B cell (primary cell): ENCODE data around the gene PTPN21. TPM values are rescaled to one million over a fixed set of nuclear protein-coding genes. Genes with fewer than 3 reads are reported as not detected.
"Not testable (repeated sequence)": the region's sequence is repeated elsewhere in the genome, so short reads cannot be mapped to it uniquely, and the experiment has no call there.

ENCODE experiments used
- ATAC-seq: fragments of 200-7000 bp; cut with Tn5 transposase; one replicate; pipeline ENCODE4 v1.10.0; 2021; ENCODE audit warnings: low read depth, mild to moderate bottlenecking, moderate number of reproducible peaks, moderate library complexity
- CTCF ChIA-PET: fragments of 350-600 bp; sonication (Branson Sonifier 250); formaldehyde crosslinking; loops from one replicate; lab custom pipeline; 2021; ENCODE audit warnings: antibody characterized with exemption, inconsistent platforms; lab: Charles Lee
- POLR2A ChIA-PET: fragments of 350-600 bp; sonication (Branson Sonifier 250); formaldehyde crosslinking; loops from one replicate; lab custom pipeline; 2021; ENCODE audit warnings: antibody characterized with exemption; lab: Charles Lee
- DNase-seq: peaks from one replicate; pipeline ENCODE4 v3.0.0; 2013
- H2AFZ ChIP-seq: 2 replicates; pipeline ENCODE4 v1.6.1; 2012; ENCODE audit warnings: mild to moderate bottlenecking, low read depth, low read length; ENCODE audit not compliant: insufficient read depth, poor library complexity, severe bottlenecking
- H3K27ac ChIP-seq, 2 donors: 1 replicate in 1 of 2; 2 replicates in 1 of 2; pipeline ENCODE4 v1.5.1; 2012 to 2013; ENCODE audit warnings: low read length in 2 of 2, mild to moderate bottlenecking in 2 of 2, moderate library complexity in 1 of 2
- H3K27me3 ChIP-seq, 4 experiments: fragments of 200-600 bp in 1 of 4; sonication (generic) in 1 of 4; replicated peaks in 1 of 4; 1 replicate in 2 of 4; 2 replicates in 2 of 4; pipeline versions ENCODE4 v1.6.1 to v1.7.0; 2013 to 2016; ENCODE audit warnings: low read length in 3 of 4, mild to moderate bottlenecking in 2 of 4, mixed read lengths in 1 of 4, moderate library complexity in 1 of 4; ENCODE audit not compliant: insufficient read depth in 4 of 4, control insufficient read depth in 3 of 4; ENCODE audit errors: control extremely low read depth in 1 of 4
- H3K36me3 ChIP-seq, 2 experiments: replicated peaks in 1 of 2; 1 replicate in 1 of 2; 2 replicates in 1 of 2; pipeline versions ENCODE4 v1.6.1 to v1.7.1; 2013; ENCODE audit warnings: low read length in 1 of 2; ENCODE audit not compliant: insufficient read depth in 2 of 2, control insufficient read depth in 1 of 2; ENCODE audit errors: control extremely low read depth in 1 of 2, extremely low read depth in 1 of 2
- H3K4me1 ChIP-seq, 2 donors: fragments of 200-600 bp in 1 of 2; sonication (generic) in 1 of 2; 1 replicate in 1 of 2; 2 replicates in 1 of 2; pipeline versions ENCODE4 v1.5.1 to v1.6.1; 2013 to 2017; ENCODE audit warnings: low read length in 2 of 2; ENCODE audit not compliant: control insufficient read depth in 2 of 2, insufficient read depth in 2 of 2
- H3K4me2 ChIP-seq: replicated peaks from 2 replicates; pipeline ENCODE3; 2012; ENCODE audit warnings: mild to moderate bottlenecking, low read depth, low read length; ENCODE audit not compliant: poor library complexity, severe bottlenecking
- H3K4me3 ChIP-seq, 5 experiments: fragments of 200-600 bp in 1 of 5; sonication (generic) in 1 of 5; 1 replicate in 3 of 5; 2 replicates in 2 of 5; pipeline versions ENCODE4 v1.5.1 to v1.7.0; 2011 to 2016; ENCODE audit warnings: low read length in 4 of 5, mild to moderate bottlenecking in 4 of 5, low read depth in 2 of 5, control low read depth in 1 of 5, moderate library complexity in 1 of 5; ENCODE audit not compliant: insufficient read depth in 1 of 5; ENCODE audit errors: control extremely low read depth in 1 of 5, extremely low read depth in 1 of 5
- H3K79me2 ChIP-seq: fragments of 200-600 bp; sonication (generic); one replicate; pipeline ENCODE4 v1.6.0; 2016; ENCODE audit warnings: low read length; ENCODE audit not compliant: control insufficient read depth, insufficient read depth
- H3K9ac ChIP-seq: fragments of 200-600 bp; sonication (generic); 2 replicates; pipeline ENCODE4 v1.6.1; 2017; ENCODE audit warnings: mild to moderate bottlenecking, low read length, moderate library complexity
- H3K9me3 ChIP-seq, 3 donors: one replicate each; pipeline versions ENCODE4 v1.6.1 to v1.7.1; 2013; ENCODE audit warnings: low read length in 2 of 3; ENCODE audit not compliant: control insufficient read depth in 2 of 3, insufficient read depth in 1 of 3; ENCODE audit errors: control extremely low read depth in 1 of 3
- H4K20me1 ChIP-seq: 2 replicates; pipeline ENCODE4 v1.6.0; 2012; ENCODE audit warnings: mild to moderate bottlenecking, low read length; ENCODE audit not compliant: insufficient read depth, control insufficient read depth, poor library complexity, severe bottlenecking
- H3K27ac Mint-ChIP-seq: one replicate; pipeline ENCODE4 v1.8.0; 2021; ENCODE audit warnings: mixed read lengths
- H3K27me3 Mint-ChIP-seq: one replicate; pipeline ENCODE4 v1.8.0; 2021; ENCODE audit warnings: mixed read lengths
- H3K4me1 Mint-ChIP-seq: one replicate; pipeline ENCODE4 v1.8.0; 2021; ENCODE audit warnings: mixed read lengths
- H3K4me3 Mint-ChIP-seq: one replicate; pipeline ENCODE4 v1.8.0; 2021; ENCODE audit warnings: mixed read lengths
- H3K9me3 Mint-ChIP-seq: one replicate; pipeline ENCODE4 v1.8.0; 2022; ENCODE audit warnings: mixed read lengths; ENCODE audit not compliant: insufficient read depth
- EZH2 ChIP-seq: IDR thresholded peaks from 2 replicates; pipeline ENCODE4 v1.6.1; 2012; ENCODE audit warnings: borderline replicate concordance, low read depth, mild to moderate bottlenecking, moderate library complexity, low read length; ENCODE audit not compliant: insufficient read depth, poor library complexity, severe bottlenecking
- WGBS: methylation state at CpG from one replicate; pipeline ENCODE4 v1.1.5; 2013; ENCODE audit warnings: missing lambda C conversion rate; ENCODE audit not compliant: insufficient coverage; 5-methylcytosine and 5-hydroxymethylcytosine counted together
- intact Hi-C: fragments of 100-400 bp; cut with micrococcal nuclease; formaldehyde crosslinking; loops from one replicate; pipeline ENCODE4 v1.10.0; 2022
- polyA plus RNA-seq: library from polyadenylated mRNA; depleted of rRNA; stranded (reverse); fragments of >200 nt; gene quantifications from 2 replicates; pipeline ENCODE4 v1.2.3, GENCODE V29; 2012
- total RNA-seq, 2 donors: library from RNA; stranded (reverse); fragments of 120-200 nt in 1 of 2; gene quantifications; 1 replicate in 1 of 2; 2 replicates in 1 of 2; pipeline versions ENCODE4 v1.2.3 to v1.2.4, GENCODE V29; 2013 to 2022
- TF ChIP-seq, protein P1 (sequence below): fragments of 200-600 bp; IDR thresholded peaks from one replicate; pipeline ENCODE4 v1.8.0; 2022; ENCODE audit warnings: antibody characterized with exemption, mild to moderate bottlenecking

The PTPN21 gene
- total and polyA plus RNA-seq, 2 donors (not counting 1 experiment from before 2014, with no cell fraction given): not detected

GRCh38 chr14:88533064-88533602 lies 21.7 kb downstream of the PTPN21 start:
- intact Hi-C loops: no loop called here
- TF ChIP-seq EZH2: no peak
- TF ChIP-seq, protein P1, sequence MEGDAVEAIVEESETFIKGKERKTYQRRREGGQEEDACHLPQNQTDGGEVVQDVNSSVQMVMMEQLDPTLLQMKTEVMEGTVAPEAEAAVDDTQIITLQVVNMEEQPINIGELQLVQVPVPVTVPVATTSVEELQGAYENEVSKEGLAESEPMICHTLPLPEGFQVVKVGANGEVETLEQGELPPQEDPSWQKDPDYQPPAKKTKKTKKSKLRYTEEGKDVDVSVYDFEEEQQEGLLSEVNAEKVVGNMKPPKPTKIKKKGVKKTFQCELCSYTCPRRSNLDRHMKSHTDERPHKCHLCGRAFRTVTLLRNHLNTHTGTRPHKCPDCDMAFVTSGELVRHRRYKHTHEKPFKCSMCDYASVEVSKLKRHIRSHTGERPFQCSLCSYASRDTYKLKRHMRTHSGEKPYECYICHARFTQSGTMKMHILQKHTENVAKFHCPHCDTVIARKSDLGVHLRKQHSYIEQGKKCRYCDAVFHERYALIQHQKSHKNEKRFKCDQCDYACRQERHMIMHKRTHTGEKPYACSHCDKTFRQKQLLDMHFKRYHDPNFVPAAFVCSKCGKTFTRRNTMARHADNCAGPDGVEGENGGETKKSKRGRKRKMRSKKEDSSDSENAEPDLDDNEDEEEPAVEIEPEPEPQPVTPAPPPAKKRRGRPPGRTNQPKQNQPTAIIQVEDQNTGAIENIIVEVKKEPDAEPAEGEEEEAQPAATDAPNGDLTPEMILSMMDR: no peak
- DNase-seq: no peak
- Mint-ChIP-seq H3K4me1 (no peaks in the 10 kb centered on the region), H3K27me3 (peaks cover 21% of the 10 kb centered on the region), H3K27ac (no peak overlapping the region), H3K9me3 (peaks cover 9% of the 10 kb centered on the region), H3K4me3 (no peak overlapping the region)
- Histone ChIP-seq H3K79me2 (no peaks in the 10 kb centered on the region), H3K27ac (no peak overlapping the region), H3K4me1 (no peaks in the 10 kb centered on the region), H4K20me1 (no peaks in the 10 kb centered on the region), H3K36me3 (no peaks in the 10 kb centered on the region), H3K27me3 (peaks cover 0 to 2% (median 0%) of the 10 kb centered on the region in 4 experiments), H3K4me2 (no peak overlapping the region), H3K4me3 (no peak overlapping the region), H2AFZ (no peak overlapping the region), H3K9ac (no peak overlapping the region), H3K9me3 (peaks cover 1 to 4% (median 2%) of the 10 kb centered on the region in 3 donors)
- ChIA-PET CTCF (no interaction called here), POLR2A (no interaction called here)
- ATAC-seq: no peak
- WGBS: 100% methylated on average over 1 of the region's 6 CpGs

GRCh38 chr14:88529889-88530288 lies 24.9 kb downstream of the PTPN21 start:
- POLR2A ChIA-PET, DNase-seq, H3K4me2 ChIP-seq, H3K4me3 ChIP-seq, H3K9me3 ChIP-seq, H3K27me3 ChIP-seq, H3K27ac ChIP-seq, CTCF ChIA-PET, H3K4me1 ChIP-seq, H2AFZ ChIP-seq, ATAC-seq, H3K4me1 Mint-ChIP-seq, H3K4me3 Mint-ChIP-seq, intact Hi-C loops, H3K27ac Mint-ChIP-seq, H4K20me1 ChIP-seq, H3K36me3 ChIP-seq, H3K9ac ChIP-seq, H3K79me2 ChIP-seq: not testable (repeated sequence)
- peaks cover 40% of the 10 kb centered on the region for H3K27me3 Mint-ChIP-seq
- H3K9me3 Mint-ChIP-seq: peaks cover 12% of the 10 kb centered on the region
- no CpG with 5 or more reads among the region's 1 CpG for WGBS
